Measurements from ENCODE around the gene SUN2.

The SUN2 gene

DNA sequence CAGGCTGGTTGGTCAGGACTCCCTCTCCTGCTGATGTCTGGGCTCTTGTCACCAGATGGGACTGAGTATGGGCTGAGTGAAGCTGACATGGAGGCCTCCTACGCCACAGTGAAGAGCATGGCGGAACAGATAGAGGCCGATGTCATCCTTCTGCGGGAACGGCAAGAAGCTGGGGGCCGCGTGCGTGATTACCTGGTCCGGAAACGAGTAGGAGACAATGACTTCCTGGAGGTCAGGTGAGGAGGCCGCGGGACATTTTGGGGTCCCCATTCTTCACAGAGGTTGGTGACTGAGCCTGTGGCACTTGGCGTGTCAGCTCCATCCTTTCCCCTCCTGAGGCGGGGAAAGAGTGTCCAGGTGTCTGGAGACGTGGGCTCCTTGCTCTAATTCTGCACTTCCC lies 39.9 kb downstream of the SUN2 start:
- FAIRE-seq: no peak

DNA sequence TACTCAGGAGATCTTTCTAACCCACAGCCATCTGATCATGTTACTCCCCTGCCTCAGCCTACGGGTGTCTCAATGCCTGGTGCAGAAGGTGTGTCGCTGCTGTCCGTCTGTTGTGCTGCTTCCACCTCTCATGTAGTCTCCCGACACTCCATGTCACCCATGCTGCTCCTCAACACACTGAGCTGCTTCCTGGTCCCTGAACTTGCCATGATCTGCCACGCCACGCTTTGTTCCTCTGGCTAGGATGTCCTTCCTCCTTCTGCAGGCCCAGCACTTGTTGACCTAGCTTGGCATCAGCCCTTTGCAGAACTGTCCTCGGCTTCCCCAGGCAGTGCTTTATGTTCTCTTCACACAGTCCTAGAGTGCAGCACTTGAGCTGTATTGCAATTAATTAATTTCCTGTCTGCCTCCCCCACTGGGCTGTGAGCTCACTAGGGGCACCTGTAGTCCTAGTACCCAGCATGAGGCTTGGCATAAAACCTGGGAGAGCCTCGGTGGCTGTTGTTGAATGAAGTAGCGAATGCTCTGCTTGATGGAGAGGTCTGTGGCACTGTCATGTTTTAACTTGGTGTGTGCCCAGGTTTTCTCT lies 40.5 kb downstream of the SUN2 start:
- no peak for FAIRE-seq

DNA sequence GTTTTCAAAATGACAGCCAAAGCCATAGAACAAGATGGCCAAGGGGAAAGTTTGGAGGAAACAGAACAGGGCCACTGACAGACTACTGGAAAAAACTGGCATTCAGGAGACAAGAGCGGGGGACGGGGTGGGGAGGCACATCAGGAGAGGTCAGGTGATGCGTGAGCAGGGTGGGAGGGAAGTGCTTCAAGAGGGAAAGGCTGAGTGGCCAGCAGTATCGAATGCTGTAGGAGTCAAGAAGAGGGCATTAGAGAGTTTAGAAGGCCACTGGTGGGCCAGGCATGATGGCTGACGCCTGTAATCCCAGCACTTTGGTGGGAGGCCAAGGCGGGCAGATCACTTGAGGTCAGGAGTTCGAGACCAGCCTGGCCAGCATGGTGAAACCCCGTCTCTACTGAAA lies 41.9 kb downstream of the SUN2 start:
- no peak for FAIRE-seq

DNA sequence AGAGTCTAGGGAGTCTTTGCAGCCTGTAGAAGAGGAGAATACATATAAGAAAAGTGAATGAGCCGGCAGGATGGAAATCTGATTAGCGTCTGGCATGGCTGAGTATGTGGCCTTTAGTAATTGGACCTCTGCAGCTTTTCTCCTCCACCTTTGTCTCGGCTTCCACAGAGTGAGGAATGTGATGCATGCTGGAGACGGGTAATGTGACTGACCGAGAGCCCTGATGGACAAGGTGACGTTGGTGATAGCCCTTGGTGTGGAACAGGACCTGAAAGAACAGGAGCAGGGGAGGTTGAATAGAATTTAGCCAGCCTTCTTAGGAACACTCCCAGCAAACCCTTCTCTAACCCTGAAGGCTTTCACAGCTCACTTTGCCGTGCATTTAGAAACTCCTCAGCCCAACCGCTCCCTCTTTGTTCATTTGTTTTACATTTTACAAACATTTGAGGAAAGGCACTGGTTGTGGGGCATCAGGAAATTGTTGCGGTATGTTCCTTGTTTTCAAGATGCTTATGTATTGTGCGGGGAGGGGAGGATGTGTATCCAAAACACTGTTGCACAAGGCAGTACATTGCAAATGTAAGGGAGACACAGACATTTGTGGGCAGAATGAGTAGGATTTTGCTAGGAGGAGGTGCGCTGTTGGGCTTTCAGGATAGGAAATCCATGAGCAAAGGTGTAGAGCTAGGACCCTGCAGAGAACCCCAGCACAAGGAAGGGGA lies 43.2 kb downstream of the SUN2 start:
- no peak for FAIRE-seq

DNA sequence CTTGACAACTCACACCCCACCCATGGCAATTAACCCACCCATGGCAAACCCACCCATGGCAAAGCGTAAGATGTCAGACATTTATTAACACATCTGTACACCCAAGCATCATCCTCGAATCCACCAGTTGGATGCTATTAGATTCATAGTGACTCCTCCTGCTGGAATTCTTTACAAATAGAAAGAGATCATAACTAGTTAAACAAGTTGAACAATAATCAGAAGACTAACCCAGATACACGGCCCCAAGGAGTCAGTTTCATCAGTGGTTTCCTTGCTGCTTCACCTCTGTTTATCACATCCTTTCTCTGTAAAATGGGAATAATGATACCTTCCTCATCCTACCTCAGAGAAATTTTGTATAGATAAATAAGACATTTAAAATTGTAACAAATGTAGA lies 44.9 kb downstream of the SUN2 start:
- no peak for FAIRE-seq

DNA sequence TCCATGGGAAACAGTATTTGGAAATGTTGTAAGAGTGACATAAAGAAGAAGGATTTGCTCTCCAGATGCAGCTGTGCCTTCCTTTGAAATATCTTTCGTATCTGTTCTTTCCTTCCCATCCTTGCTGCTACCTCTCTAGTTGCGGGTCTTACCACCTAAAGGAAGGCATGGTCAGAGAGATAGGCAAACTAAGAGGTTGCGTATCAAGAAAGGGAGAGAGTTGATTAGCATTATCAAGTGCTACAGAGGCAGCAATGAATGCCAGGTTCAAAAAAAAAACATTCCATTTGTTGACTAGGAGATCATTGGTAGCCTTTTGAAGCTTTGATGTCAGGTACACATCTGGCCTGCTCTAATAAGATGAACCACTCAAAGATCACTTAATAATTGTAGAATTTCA lies 45.4 kb downstream of the SUN2 start:
- FAIRE-seq: no peak

DNA sequence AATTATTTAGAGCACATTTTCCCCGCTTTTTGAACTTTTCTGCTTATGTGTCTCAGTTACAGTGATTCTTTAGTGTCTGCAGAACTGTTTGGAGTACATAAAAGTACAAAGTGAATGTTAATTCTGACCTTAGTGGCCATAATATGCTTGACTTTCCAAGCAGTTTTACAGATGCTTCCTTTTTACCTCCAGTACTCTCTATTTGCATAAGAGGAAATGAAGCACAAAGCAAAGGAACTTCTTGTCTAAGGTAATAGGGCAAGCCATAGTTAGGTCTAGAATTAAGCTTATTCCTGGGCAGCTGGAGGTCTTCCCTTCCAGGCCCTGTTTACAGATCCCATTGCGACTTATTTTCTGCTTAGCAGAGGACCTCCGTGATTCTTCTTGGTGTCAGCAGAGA lies 46.5 kb downstream of the SUN2 start:
- no peak for FAIRE-seq

DNA sequence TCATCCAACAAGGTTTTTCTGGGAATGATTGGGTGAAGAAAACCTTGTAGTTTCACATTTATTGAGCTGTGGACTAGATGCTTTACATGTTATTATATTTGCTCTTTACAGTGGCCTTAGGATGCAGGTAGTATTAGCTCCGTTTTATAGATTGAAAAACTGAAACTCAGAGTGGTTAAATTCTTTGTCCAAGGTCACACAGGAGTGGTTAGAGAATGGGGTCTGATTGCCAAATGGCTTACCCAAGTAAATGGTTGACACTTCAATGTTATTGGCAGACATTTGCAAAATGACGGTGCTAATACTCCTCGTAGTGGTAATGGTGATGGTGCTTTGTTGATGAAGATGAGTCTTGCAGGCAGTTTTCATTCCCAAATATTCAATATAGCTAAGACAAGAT lies 47.8 kb downstream of the SUN2 start:
- FAIRE-seq: no peak

DNA sequence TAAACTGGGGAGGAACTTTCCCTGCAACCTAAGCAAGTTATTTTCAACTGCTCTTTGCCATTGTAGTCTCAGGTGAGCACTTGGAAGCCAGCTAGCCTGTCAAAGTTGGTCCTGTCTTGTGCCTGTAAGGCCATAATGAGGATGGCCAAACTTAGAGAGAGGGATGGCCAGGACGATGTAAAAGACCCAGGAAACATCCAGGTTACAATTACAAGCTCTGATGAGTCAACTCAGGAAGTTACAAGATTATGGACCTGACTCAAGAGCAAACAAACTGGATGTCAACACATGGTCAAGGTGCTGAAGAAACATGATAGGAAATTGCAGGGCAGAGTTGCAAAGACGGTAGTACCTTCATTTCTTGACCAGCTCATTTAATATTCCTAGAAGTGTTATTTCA lies 48.5 kb downstream of the SUN2 start:
- FAIRE-seq: no peak

DNA sequence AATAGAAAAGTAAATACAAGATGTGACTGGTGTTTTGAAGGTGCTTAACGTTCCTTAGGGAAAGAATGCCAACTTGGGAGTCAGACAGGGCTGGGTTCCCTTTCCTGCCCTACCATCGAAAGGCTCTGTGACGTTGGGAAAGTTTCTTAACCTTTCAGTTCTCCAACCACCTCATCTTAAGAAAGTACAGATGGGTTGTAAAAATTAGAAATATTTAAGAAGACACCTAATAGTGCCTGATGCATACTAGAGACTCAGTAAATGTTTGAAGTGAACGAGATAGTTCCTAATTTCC lies 49.0 kb downstream of the SUN2 start:
- FAIRE-seq: no peak

DNA sequence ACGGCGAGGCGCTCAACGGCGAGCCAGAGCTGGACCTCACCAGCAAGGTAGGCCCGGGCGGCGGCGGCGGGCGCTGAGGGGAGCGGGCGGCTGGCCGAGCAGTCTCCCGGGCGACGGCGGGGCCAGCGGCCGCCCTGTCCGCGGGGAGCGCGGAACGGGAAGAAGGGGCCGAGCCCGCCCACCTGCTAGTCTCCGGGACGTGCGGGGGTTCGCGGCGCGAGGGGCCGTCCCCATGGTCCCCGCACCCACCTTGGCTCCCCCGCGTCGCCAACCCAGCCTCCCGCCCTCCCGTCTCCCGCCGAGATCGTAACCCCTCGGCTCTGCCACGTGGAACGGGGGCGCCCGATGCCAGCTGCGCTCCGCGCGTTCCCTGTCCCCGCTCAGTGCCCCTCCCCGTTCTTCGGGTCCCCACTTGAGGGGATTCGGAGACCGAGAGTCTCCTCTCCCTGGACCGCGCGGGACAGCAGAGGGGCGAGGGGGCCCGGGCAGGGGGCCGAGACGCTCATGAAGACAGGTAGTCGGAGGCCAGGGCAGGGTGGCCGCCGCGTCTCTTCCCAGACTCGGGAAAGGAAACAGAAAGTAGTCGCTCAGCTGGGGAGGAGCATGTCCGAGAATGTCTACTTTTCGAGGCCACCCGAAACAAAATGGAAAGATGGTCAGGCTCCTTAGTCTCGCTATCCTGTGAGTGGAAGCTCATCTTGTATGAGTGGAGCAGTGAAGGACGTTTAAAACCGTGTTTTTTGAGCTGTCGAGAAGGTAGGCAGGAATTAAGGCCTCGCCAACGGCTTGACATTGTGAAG lies 49.5 kb downstream of the SUN2 start:
- FAIRE-seq: no peak

DNA sequence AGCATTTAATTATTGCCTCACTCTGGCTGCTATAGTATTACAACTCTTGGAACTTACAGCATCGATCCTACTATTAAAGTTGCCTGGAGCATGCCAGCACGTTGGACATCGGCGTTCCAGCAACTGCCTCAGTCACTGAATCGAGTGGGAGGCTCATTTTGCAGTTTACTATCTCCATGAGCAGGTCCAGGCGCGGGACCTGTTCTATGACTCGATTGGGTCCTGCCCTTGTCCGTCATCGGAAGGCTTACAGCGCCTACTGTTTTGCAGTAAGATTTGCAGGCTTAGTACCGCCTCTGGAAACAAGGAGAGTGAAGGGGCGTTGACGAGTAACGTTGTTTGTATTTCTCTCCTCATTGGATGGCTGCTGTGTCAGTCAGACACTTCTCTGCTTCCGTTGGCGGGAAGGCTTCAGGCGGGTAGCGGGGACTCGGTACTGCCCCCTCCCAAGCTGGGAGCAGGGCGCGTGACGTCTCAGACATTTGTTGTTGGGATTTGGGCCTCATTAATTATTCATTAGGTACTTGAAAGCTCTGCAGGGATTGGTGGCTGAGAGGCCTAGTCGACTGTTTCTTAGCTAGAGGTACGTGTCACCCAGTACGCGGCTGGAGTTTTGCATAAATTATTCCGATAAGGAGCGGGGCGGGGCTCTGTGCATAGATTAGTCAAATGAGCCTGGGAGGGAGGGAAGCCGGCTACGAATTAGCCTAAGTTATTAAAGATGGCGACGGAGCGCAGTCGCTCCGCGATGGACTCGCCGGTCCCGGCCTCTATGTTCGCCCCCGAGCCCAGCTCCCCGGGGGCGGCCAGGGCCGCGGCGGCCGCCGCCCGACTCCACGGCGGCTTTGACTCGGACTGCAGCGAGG lies 50.3 kb downstream of the SUN2 start, which contains the start of gene GTPBP1:
Gene GTPBP1 (plus strand): TSS at position 710 of the 866 bp plus-strand sequence. CDS start 12 bp downstream, at position 722.
- FAIRE-seq: peak; percentile 97

DNA sequence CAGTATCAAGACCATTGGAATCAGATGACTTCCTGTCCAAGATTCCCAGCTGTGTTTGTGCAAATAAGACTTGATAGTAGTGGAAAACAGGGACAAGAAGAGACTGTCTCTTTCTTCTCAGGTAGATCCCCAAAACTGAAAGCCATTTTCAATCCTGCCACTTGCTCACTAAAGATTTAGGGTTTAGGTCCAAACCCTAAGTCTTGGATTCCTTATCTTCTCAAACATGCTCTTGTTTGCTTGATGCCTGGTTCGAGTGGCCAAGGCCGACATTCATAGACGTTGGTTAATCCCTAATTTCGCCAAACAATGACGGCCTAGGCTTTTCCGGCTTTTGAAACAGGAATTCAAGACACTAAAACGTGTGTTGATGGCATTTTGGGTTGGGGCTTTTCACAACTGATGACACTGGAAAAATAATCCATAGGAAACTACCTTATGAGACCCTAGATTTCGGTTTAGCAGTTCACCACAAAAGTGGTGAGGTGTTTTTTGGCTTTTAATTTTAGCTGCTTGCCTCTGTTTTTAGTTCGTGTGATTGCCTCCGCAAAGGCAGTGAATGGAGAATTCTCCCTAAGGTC lies 51.1 kb downstream of the SUN2 start:
- FAIRE-seq: no peak

DNA sequence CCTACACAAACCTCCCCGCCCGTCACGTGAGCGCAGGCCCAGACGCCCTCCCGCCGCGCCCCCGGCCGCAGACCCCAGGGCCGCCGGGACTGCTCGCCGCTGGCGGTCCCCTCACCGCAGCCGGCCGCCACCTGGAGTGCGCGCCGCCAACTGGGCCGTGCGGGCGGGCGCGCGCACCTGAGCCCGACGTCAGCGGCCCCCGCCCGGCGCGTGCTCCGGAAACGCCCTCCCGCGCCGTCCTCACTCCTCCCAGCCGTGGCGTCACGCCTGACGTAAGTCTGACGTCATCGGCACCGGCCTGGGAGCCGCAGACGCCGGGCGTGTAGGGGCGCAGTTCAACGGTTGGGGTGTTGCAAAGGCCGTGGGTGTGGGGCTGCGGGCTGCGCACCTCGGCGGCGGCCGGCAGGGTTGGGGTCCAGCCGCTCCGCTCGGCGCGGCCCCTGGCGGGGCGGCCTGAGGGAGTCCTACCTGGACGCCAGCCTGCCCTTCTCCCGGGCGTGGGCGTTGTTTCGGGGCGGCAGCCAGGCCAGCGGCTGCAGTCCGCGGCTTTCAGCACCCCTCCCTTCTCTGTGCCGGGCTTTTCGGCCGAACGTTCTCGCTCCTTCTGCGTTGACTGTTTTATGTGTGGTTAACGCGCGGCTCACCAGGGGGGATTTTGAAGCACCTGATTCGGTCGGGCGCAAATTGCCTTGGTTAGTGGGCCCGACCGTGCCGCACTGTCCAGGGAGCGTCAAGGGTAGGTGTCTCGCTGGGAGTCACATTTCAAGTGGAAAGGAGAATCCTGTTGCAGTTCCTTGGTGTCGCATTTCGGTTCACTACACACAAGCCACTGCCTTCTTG lies 54.8 kb downstream of the SUN2 start, which contains the start of gene JOSD1:
Gene JOSD1 (minus strand): TSS at position 155 of the 840 bp plus-strand sequence. CDS start 956 bp downstream, outside the sequence.
- no peak for FAIRE-seq

DNA sequence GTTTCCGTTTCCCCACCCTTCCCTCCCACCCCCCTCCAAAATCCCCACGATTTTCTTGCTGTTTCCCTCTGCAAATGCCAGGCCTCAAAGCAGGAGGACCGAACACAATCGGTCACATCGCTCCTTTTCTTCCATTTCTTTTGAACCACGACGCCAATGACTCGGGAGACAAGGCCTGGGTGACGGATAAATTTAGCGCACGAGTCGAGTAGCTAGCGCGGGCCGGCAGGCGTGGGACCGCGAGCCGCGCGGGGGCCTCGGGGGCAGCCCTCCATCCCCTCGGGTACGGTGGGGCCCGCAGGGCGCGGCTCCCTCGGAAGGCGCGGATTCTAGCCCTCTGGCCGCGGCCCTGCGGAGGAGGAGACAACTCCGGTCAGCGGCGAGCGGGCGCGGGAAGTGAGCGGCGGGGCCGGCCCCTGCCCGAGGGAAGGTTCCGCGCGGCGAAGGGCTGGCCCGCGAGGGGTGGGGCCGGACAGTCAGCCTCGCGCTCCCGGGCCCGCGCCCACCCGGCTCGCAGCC lies 55.5 kb downstream of the SUN2 start:
- no peak for FAIRE-seq

DNA sequence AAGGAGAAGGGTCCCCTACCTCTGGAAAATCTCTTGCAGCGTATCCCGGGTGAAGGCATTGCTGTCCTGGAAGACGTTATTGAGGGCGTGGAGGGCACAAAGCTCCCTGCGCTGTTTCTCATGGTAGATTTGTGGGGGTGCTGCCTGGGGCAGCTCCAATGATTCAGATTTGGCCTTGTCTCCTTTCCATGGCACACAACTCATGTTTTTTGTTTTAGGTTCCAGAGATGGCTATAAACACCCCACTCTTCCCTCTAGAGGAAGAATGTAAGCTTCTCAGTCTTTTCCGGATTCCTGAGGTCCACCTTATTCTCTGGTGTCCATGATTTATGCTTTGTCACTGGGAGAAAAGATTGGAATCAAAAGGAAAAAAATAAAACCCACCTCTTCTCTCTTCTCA lies 56.0 kb downstream of the SUN2 start:
- FAIRE-seq: no peak

DNA sequence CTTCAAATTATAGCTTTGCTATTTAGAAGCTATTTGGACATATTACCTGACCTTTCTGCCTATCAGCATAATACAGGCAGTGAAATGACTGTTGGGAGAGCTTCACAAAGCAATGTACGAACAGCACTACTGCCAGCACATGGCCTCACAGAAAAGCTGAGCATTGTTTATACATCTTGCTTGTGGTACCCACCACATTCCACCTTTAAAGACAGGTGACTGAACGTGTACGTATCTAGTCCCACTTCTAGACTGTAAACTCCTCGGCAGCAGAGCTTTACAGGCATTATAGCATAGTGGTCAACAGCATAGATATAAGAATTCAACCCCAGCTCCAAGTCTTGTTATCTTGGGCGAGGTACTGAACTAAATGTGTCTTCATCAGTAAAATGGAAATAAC lies 56.7 kb downstream of the SUN2 start:
- FAIRE-seq: no peak

DNA sequence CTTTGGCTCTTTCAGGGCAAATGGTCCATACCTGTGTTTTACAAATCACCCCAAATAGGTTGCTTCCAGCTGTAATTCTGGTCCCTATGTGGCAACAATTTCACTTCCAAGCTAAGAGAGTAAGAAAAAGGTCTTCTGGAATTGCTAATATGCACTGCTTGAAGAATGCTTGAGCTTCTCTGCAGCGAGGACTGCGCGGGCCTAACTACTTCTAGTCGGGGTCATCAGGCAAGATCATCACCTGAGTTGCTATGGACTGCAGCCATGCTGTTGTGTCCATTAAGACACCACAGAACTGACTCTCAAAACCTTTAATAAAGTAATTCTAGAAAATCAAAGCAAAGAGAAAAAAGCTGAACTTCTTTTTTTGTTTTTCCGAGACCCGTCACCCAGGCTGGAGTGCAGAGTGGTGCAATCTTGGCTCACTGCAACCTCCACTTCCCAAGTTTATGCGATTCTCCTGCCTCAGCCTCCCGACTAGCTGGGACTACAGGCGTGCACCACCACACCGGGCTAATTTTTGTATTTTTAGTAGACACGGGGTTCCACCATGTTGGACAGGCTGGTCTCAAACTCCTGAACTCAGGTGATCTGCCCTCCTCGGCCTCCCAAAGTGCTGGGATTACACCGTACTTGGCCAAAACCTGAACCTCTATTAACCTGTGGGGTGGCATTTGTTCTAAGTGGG lies 57.2 kb downstream of the SUN2 start:
- no peak for FAIRE-seq

DNA sequence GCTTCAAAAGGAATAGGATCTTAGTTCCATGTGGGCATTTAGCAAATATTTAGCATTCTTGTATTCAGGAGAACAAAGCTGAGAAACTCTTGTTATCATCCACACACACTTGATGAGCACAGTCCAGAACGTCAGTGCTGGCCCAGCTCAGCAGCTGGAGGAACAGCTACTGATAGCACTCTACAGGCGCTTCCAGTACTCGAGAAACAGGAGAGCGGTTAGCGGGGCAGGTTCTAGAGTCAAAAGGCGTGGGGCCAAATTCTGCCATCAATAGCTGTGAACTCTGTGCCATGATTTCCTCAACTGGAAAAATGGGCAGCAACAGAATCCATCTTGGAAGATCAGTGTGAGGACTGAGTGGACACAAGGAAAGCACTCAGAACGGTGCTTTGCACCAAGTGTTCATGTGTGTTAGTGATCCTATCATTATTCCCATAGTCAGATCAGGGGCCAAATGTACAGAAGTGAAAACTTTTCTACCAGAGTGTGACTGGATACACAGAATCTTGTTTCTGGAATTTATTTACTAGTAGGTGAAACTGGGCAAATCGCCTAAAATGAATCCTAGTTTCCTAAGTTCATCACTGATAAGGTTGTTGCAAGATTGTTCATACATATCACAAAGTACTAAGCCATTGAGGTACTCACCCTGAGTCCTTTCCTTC lies 58.2 kb downstream of the SUN2 start:
- FAIRE-seq: no peak

All from colon (tissue), 2 donors.